ENCODE results near the gene TMEM88.
"Not testable (repeated sequence)": the region's sequence is repeated elsewhere in the genome, so short reads cannot be mapped to it uniquely, and the experiment has no call there.

TMEM88 gene

GRCh38 chr17:7857713-7858521 is 3.1 kb downstream of the TMEM88 start, which contains the start of gene CYB5D1:
Gene CYB5D1, plus strand, starts transcription at chr17:7858003. Its CDS starts 132 bp downstream, at chr17:7858135.
- no peak for DNase-seq

GRCh38 chr17:7858522-7858810 is 3.6 kb downstream of the TMEM88 start:
- DNase-seq, result no peak

DNA sequence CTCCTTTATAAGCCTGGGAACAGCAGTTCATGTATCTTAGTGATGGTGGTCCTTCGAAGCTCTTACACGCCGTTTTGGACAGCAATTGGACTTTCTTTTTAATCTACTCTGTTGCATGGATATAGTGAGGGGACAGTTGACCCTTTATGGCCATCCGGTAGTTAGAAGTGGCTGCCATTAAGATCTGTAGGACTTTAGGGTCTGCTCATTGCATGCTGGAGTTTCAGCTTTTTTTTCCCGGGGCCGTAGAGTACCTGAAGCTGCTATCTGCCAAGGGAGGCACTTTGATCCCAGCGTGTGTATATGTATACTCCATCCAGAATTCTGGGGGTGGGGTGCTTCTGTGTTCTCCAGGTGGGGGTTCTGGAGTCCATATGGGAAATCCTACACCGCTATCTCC is 4.2 kb downstream of the TMEM88 start:
- DNase-seq, result no peak

DNA sequence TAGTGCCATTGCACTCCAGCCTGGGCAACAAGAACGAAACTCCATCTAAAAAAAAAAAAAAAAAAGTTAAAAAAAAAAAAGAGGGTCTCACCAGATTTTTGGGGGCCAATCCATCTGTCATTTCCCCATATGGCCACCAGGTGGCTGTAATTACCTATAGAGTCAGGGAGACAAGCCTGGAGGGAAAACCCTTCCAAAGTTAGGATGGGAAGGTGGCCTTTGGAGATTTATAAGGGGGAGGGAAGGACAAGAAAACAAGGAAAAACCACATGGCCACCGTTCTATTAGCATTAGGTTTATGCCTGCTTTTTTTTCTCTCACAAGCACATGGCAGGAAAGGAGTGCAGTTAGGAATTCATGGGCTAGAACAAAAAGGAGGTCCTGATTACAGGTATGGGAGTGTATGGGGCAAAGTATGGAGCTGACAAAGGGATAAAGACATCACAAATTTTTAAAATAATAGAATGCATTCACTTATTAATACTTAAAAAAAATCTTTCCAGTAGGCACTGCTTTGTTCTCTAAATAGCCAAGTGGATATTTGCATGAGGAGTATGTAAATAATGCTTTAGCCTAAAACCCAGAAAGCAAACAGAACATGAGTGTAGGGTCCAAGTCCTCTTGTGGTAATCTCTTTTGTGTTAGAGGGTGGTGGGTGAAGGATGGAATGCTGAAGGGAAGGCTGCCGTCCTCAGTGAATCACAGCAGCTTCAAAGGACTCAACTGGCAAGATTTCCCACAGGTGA is 8.0 kb downstream of the TMEM88 start:
- no peak for DNase-seq

- not testable (repeated sequence) for DNase-seq
Measured at GRCh38 chr17:7864384-7864783, 9.5 kb downstream of the TMEM88 start.

- DNase-seq, result no peak
Measured at GRCh38 chr17:7864995-7865650, 10.3 kb downstream of the TMEM88 start.

DNA sequence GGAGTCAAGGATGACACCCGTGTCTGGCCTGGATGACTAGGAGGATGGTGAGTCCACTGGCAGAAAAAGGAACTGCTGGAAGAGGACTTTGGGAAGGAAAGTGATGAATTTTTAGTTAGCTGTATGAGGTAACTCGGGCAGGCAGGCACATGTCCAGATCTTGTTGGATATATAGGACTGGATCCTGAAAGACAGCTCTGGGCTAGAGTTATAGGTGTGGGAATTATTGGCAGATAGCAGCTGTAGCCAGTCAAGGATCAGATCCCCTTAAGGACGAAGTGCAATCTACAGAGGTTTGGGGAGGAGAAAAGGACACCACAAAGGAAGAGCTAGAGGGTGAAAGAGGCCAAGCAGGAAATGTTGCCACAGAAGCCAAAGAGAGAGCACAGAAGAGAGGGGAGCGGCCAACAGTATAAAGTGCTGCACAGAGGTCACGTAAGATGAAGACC is 13.0 kb downstream of the TMEM88 start:
- no peak for DNase-seq

DNA sequence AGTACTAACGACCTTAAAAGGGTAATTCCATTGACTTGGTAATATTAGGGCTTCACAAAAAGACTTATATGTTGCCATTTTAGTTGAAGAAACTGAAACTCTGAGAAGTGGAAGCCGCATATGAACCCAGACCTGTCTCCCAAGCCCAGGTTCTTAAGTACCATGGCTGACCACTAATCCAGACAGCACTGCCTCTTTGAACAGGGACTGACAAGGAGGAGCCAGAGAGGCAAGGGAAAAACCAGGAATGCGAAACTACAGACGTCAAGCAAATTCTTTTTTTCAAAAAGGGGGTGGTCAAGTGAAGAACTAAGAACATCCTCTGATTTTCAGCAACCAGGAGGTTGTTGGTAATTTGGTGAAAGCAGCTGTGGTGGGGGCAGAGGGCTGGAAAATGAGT is 18.2 kb downstream of the TMEM88 start:
- DNase-seq, result no peak

GRCh38 chr17:7875804-7876370 is 21.0 kb downstream of the TMEM88 start:
- no peak for DNase-seq

DNA sequence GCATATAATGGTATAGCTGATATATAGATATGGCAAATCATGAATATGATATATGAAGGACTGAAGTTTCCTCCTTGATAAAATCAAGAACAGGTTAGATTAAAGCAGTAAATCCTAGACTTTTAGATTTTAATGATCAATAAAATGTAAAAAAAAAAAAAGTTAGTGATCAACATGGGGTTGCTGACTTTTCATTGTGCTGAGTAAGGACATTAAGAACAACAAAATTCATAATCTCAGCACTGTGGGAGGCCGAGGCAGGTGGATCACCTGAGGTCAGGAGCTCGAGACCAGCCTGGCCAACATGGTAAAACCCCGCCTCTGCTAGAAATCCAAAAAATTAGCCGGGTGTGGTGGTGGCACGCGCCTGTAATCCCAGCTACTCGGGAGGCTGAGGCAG is 23.4 kb downstream of the TMEM88 start:
- DNase-seq, result no peak

- DNase-seq, result no peak
Measured at GRCh38 chr17:7880076-7880868, 25.4 kb downstream of the TMEM88 start.

GRCh38 chr17:7881276-7882054 is 26.6 kb downstream of the TMEM88 start:
- DNase-seq, result no peak

DNA sequence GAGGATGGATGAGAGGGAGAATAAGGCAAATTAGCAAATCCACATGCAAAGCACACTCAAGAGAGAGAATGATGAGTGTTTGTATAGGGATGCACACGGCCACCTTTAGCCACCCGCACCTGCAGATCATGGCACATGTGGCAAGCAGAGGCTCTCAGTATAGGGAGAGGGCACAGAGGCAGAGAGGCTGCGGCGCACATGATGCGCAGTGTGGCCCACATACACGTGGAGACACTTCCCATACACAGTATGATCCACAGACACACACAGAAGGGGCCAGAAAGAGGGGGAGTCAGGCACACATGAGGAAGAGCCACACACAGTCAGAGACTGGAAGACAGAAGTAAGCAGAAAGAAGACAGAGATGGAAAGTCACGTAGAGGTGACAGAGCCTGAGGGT is 27.2 kb downstream of the TMEM88 start:
- DNase-seq, result no peak

DNA sequence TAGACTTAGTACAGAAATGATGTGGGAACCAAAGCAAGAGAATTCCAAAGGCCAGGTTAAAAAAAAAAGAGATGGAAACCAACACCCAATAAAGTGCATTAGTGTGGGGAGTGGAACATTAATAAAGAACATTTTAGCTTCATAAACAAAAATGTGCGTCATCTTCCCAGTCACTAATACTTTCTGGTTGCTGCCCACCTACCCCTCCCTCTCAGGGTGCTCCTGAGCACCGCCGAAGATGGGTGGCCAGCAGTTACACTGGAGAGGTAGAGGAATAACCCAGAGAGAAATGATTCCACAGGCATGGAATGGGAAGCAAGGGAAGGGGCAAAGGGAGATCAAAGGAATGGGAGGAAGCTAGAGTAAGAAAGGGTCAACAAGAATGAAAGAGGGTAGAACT is 27.8 kb downstream of the TMEM88 start:
- DNase-seq, result no peak

DNA sequence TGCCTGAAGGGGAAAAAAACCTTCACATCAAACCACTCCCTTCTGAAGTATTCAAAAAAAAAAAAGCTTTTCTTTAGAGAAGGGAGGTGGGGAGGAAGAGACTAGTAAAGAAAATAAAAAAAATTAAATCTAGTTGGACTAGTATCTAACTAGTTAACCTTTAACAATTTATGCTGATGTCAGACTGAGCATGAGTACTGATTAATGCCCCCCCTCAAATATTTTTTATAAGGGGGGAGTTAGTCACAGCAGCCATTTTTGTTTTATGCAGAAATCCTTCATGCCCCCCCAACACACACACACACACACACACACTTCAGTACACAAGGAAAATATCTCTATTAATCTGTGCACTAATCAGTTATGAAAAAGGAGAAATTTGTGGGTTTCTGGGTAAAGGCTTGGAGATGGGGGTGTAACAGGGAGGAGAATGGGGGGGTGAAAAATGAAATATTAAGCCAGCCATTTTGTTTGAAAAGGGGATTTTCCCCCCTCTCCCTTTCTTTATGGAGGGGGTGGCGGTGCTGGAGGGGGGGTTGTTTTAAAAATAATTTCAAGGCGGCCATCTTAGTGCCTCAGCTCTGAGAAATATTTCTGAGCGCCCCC is 29.0 kb downstream of the TMEM88 start:
- DNase-seq, result no peak

DNA sequence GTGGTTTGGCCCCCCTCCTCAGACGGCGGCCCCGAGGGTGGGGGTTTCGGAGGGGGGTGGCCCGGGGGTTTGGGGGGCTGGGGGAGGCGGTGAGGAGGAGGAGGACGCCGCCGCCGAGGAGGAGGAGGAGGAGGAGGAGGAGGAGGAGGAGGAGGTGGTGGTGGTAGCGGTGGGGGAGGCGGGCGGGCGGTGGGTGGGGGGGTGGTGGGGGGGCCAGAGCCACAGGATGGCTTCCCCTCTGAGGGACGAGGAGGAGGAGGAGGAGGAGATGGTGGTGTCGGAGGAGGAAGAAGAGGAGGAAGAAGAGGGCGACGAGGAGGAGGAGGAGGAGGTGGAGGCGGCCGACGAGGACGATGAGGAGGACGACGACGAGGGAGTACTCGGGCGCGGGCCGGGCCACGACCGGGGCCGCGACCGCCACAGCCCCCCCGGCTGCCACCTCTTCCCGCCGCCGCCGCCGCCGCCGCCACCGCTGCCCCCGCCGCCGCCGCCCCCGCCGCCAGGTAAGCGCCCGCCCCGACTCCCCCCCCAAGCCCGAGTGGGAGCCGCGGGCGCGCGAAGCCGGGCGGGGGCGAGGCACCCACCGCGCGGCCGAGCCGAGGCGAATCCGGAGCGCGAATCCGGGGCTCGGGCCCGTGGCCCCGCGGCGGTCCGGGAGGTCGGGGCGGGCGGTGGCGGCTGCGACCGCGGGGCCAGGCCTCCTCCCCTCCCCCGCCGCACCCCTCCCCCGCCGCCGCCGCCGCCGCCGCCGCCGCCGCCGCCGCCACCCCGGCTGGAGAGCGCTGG is 29.9 kb downstream of the TMEM88 start:
- DNase-seq, result no peak

- no peak for DNase-seq
Measured at GRCh38 chr17:7885367-7886226, 30.7 kb downstream of the TMEM88 start.

- DNase-seq, result no peak
Measured at GRCh38 chr17:7886227-7887037, 31.6 kb downstream of the TMEM88 start.

DNA sequence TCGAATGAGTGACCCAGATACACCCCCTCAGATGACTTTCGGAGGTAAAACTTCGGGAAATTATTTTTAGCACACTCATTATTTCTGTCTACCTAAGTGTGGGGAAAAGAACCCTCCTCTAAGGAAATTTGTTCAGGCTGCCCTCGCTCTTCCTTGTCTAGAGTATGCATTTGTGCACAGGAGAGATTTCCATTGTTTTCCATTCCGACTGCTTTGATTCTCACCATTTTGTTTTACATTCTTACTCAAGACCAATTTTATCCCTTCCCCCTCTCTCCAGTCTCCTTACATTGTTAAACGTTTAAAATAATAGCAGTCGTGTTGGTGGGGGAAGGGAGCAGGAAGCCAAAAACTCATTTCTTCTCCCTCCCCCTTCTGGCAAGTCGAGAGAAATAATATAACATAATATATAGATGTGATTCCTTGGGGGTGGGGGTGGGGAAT is 32.2 kb downstream of the TMEM88 start:
- DNase-seq, result no peak
